HG03457 (cell line): ENCODE results near the gene FER.
"Not testable (repeated sequence)": the region's sequence is repeated elsewhere in the genome, so short reads cannot be mapped to it uniquely, and the experiment has no call there.

Experiments used
- ATAC-seq: cut with Tn5 transposase; IDR thresholded peaks from one replicate; pipeline ENCODE4 v1.9.1; 2021; ENCODE audit warnings: moderate number of reproducible peaks; ENCODE audit not compliant: unreplicated experiment

FER gene

DNA sequence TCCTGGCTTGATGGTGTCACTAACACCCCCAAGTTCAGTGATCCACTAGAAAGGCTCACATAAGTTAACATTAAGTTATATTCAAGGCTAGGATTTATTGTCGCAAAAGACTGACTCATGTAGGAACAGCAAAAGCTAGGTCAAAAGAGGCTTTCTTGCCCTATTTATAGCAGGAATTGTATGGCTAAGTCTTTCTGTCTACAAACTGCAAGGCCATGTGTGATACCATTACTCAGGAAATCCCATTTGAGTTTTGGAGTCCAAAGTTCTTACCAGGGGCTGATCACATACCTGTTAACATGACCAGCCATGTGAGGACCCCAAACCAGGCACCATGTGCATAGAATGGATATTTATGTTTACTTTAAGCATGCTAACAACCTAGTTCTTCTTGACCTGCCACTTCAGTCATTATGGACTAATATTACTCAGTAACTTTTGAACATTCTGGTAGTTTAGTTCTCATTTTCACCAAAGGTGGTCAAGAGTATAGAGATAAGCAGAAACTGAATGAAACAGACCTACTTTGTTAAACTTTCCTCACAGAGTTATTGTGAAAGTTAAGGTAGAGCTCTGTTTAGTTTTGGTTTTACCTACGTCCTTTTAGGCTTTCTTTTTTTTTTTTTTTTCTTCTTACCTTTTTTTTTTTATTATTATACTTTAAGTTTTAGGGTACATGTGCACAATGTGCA is 281.1 kb downstream of the FER start:
- peak; percentile 68 for ATAC-seq

DNA sequence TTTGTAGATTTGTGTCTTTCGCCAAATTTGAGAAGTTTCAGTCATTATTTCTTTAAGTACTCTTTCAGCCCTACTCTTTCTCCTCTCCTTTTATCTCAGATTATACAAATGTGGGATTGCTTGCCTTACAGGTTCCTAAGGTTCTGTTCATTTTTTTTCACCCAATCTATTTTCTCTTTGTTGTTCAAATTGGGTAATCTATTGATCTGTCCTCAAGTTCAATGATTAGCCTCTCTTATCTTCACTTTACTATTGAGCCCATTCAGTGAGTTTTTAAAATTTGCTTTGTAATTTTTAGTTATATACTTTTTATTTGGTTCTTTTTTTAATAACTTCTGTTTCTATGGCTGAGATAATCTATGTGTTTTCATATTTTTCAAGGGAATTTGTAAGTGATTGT is 282.1 kb downstream of the FER start:
- ATAC-seq = no peak

DNA sequence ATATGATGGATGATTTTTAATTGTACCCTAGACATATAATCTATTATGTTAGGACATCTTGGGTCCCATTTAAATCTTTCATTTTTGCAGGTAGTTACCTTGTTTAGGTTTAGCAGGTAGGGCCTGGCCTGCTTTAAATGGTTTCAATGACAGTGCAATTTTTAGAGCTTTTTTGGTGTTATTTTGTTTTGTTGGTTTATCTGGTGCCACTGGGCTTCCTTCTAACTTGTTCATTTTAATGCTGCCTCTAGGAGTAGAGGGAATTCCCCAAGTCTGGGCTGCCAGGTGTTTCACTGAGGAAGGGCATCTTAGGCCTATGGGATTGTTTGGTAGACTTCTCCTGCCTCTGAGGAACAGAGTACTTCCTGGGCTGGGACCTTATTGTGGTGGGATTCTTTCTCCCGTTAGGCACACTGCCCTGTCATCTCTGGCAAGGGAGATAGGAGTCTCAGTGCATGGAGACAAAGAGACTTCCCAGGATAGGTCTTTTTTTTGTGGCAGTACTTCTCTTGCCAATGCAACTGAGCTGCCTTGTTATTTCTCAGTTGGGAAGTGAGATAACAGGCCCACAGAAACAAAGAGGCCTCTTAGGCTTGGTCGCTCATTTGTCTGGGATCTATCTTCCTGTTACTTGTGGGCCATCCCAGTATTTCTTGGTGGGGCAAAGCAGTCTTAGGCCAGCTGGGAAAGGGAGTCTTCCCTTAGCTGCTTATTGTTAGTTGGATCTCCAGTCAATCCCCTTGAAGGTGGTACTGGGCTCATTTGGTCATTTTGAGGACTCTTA is 282.9 kb downstream of the FER start:
- ATAC-seq = no peak

DNA sequence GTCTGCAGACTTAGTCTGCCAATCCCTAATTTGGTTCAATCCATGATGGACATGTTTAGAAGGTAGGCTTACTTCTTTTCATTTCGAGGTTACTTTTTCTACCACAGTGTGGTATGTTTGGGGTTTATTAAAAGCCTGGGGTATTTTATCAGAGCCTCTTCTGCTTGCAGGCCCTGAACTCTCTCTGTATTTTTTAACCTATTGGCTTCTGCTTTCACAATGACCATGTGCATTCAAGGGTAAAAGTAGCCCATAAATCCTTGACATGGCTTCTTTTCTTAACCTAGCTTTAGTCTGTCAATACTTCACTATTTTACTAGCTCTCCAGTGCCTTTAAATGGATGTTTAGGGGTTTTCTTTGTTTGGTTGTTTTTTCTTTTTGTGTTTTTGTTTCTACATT is 286.6 kb downstream of the FER start:
- ATAC-seq = no peak

DNA sequence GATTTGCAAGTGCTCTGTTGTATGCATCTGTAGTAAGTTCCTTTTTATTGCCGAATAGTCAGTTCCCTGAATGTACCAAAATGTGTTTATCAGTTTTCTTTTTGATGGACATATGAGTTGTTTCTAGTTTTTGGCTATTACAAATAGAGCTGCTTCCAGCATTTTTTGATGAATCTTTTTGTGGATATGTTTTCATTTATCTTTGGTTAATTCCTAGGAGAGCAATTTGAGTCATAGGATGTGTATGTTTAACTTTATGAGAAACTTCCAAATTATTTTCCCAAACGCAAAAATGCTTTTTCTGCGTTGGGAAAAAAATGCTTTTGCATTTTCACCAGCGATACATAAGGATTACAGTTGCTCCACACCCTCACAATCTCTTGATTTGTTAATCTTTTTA is 287.7 kb downstream of the FER start:
- ATAC-seq = no peak

DNA sequence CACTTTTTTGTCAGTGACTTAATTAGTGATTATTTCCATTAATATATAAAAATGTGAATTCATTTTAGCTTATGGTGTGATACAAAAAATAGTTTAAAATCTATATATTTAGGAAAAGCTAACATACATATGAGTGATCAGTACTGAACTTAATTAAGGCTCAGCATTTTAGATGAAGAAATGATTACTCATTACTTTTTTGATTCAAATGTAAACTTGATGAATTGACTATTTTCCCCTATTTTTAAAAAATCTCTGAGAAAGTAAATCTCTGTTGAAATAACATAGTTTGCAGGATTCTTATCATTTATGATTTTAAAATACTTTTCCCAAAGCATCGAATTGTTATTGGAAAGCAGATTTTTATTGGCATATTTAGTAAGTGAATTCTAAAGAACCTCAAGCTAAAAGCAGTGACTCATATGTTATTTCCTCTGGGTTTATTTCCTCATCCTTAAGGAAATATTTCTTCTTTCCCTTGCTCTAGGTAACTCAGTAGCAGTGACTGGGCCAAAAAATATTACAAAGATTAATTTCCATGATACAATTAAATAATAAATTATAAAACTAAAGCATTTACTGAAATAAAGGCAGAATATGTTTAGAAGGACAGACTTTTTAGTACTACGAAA is 290.6 kb downstream of the FER start:
- no peak for ATAC-seq

DNA sequence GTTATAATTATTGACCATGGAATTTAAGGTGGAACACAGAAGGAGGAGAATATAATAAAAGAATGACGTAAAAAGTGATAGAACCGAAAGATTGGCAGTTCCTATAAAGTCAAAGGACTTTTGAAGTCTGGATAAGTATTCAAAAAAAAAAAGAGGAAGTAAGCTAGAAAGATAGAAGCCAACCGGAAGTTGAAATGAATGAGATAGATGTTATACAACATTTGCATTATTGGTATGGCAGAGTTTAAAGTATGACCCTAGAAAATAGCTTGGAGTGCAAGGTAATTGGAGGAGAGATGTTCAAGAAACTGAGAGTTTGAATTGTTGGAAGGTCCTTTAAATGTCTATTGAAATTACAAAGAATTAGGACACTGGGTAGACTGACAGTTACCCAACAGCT is 293.6 kb downstream of the FER start:
- ATAC-seq = peak; percentile 67

DNA sequence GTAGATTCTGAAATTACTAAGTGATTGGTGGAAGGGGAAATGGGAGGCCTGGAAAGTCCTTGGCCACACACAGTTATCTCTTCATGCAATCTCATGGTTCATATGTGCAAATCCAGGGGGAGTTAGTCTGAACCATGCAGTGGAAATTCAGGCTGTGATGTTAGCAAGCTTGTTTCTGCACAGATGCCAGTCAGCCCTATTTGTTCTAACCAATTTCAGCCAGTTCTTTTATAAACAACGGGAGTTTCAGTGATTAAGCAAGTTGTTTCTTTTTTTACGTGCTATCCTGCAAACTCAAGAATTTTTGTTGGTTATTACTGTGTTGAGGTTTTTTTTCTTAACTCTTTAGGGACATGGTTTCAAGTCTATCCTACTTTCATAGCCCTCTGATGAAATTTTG is 298.0 kb downstream of the FER start:
- ATAC-seq = no peak

DNA sequence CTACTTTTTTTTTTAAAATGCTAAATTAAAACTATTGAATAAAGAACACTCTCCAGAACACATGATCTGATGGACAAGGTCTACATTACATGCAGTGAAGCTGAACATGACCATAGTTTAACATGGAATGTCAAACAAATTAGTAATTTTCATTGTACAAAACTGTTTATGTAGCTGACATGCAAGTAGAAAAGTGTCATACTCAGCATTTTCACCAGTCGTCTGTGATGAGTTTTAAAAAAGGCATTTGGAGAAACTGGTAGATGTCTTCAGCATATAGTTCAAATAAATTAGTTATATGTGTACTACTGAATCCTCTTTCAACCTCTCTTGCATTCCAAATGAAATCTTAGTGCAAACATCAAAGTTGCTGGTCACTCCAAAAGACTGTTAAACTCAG is 301.9 kb downstream of the FER start:
- ATAC-seq = no peak

DNA sequence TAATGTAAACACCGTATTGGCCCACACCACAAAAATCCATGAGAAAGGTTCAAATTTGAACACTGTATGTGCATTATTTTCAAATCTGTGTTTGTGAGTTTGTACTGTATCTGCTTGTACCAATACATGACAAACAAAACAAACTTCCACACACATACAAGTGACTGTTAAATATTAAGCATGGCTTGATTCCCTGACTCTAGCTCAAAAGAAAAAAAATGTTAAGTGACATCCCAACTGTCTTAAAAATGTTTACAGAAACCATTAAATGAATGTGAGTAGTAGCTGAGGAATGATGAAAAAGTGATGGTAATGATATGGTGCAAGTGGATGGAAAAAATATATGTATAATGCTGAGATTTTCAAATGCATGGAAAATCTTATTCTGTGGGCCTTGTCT is 302.6 kb downstream of the FER start:
- ATAC-seq = not testable (repeated sequence)

DNA sequence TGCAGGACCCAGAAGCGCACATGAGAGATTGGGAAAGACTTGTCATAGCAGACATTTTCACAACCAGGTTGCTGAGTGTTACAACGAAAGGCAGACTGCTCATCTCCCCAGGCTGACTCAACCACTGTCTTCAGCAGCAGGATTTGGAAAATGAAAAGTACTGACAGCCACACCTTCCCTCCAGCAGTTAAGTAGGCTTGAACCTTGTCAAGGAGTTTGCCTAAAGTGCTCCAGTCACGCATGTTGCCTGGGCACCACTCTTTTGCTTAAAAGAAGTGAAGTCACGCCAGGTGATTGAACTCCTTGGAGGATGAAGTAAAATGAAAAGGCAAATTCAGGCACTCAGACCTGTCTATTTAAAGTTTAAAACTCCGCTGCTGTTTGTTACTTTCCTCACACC is 304.5 kb downstream of the FER start:
- not testable (repeated sequence) for ATAC-seq

DNA sequence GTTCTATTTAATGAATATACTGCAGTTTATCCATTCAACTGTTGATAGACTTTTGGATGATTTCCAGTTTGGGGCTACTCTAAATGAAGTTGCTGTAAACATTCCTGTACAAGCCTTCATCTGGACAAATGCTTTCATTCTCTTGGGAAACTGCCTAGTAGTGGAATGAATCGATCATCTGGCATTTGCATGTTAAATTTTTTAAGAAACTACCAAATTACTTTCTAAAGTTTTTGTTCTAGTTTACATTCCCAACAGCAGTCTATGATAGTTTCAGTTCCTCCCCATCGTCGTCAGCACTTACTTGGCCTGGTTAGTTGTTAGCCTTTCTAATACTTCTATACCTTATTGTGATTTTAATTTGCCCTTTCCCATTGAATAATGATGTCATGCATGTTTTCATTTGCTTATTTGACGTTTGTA is 306.3 kb downstream of the FER start:
- ATAC-seq = peak; percentile 66

DNA sequence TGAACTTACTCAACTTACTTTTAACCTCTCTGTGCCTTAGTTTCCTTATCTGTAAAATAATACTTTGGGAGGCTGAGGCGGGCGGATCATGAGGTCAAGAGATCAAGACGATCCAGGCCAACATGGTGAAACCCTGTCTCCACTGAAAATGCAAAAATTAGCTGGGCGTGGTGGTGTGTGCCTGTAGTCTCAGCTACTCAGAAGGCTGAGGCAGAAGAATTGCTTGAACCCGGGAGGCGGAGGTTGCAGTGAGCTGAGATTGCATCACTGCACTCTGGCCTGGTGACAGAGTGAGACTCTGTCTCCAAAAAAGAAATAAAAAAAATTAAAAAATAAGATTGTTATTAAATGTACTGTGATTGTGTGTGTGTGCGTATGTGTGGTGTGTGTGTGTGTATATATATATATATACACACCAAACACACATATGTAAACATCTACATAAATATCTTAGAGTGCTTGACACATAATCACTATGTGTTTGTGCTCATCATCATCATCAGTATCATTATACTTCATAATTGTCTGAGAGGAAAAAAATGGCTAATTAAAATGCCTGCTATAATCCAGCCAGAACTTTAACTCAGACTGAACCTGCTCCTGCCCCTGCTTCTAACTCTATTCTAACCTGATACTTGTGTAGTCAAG is 312.8 kb downstream of the FER start:
- ATAC-seq = no peak

DNA sequence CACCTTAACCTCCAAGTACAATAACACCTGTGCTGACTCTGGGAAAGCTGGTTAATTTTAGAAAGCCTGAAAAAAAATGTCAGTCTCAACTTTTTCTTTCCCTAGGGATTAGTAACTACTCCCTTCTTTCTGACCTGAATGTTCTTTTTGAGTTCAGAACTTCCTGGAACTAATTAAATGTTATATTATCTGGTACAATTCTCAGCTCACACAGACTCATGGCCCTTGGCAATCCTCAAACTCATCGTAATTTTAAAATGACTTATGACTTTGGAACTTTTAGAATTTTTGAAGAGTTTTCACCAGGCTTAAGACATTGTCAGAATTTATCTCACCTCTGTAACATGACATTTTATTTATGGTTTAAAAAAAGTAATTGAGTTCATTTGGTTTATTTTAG is 315.0 kb downstream of the FER start:
- ATAC-seq = no peak

DNA sequence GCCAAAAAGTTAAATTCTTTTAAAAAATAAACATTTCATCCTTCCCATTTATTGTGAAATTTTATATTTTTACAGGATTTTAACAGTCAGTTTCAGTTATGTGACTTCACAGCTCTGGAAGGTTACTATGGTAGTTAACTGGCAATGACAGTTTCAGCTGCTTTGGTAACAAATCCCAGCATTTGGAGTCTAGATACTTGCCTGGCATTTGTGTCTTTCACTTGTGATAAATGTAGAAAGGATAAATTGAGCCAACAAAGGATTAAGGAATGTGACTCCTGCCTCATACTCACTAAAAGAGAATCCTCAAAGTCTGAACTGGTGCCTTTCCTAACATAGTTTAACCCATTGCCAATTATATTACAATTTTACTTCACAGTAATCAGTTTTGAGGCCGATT is 315.5 kb downstream of the FER start:
- no peak for ATAC-seq

DNA sequence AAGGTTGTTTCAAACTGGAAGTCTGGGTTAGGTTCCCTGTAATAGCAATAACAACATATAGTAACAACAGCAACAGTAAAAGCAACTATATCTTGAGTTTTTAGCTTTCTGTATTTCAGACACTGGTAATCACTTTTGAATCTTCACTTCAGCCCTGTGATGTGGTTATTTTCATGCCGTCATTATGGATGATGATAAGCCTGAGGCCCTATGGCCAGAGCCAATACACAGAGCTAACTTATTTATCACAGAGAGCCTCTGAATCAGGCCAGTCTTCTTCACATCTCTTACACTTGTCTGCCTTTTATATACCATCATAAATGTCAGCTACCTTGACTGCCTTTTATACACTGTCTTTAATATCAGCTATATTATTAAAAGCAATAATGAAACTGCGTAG is 329.0 kb downstream of the FER start:
- no peak for ATAC-seq

DNA sequence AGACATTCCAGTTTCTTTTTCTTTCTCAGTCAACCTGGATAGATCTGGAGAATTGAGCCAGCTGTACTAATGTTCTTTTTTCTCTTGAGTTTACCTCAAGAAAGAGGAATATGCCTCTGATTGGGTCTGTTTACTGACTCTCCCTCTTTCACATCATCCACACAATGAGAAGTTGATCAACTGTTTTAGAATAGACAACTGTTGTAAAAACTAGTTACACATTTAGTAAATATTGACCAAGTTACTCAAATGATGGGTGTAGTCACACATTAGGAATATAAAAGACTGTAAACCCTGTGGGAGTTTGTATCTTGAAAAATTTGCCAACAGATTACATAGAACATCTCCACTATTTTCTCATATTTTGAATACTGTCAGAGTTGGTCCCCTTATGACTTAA is 330.8 kb downstream of the FER start:
- ATAC-seq = no peak

DNA sequence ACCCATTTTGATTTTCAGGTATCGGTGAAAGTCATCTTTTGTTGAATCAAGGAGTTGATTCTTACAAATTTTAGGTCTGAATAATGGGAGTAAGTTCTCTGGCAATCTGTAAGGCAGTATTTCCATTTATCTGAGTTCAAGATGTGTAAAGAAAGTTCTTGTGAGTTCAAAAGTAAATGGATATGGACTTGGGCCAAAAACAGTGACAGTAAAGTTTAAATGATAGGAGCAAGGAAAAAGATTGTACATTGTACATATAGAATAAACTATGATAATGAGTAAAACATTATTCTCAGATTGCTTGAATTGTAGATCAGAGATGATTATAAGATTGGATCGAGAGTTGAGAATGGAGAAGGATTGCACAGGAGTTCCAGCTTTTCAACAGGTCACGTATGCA is 332.8 kb downstream of the FER start:
- no peak for ATAC-seq

DNA sequence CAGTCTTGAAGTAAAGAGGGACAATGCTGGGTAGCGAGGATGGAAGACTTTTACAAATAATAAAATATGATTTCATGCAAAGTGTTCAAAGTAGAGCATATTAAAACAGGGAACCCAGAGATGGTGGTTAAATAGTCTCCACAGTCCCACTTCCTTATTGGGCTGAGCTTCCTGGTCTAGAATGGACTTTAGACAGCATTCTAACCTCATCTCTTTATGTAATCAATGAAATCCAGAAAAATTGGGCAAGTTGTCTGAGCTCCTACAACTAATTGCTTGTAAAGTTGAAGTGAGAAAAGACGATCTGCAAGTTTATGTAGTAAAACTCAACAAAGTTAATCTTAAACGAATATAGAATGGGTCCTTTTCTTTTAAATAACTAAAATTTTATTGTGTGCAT is 333.2 kb downstream of the FER start:
- ATAC-seq = no peak

DNA sequence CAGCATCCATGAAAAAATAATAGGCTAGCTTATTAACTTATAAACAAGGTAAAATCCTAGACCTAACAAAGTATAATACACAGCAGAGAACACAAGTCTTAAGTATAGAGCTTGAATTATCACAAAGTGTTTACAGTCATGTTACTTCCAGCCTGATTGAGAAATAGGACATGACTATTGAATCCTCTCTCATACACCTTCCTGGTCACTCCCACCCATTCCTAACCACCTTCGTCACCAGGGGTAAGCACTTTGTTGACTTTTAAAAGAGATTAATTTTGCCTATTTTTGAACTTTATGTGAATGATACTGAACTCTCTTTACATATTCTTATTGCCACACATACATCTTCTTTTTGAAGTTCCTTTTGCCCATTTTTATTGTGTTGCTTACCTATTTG is 336.2 kb downstream of the FER start:
- no peak for ATAC-seq

DNA sequence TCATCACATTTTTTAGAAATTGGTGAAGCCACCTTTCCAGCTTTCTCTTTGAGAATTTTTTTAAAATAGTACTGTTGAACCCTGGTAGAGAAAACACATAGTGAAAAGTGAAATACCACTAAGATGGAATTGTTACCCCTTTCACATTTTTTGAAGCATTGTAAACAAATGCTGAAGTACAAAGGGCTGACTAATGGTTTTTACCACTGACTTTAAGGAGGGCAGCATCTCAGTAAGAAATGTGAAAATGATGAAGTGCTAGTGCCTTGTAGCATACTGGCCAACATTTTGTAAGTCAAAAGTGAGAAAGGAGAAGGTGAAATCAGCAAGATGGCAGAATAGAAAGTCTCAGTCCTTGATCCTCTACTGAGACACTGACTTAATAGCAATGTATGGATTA is 341.5 kb downstream of the FER start:
- no peak for ATAC-seq

DNA sequence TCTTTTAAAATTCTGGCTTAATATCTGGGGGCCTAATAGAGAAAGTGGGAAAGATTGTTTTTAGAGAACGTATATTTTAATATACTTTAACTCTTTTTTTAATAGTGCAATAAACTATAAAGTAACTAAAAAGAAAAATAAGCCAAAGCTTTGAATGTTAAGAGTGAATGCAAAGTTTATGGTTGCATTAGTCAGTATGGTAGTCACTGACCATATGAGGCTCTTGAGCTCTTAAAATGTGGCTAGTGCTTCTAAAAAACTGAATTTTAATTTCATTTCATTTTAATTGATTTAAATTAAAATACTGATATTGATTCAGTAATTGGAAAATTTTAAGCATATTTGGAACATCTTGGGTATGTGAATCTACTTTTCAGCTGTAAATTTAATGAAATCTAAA is 351.4 kb downstream of the FER start:
- ATAC-seq = no peak
